Adrenal gland (tissue), 12 donors: ENCODE data around the gene TEX14. TPM values are rescaled to one million over a fixed set of nuclear protein-coding genes. Genes with fewer than 3 reads are reported as not detected.
A peak's percentile ranks its signal among the peaks of the same experiment; 100 is the strongest.

Experiments
- DNase-seq, 7 donors: peaks; one replicate each; pipeline ENCODE4 v3.0.0-alpha.2; 2019 to 2020
- H3K27ac ChIP-seq, 5 donors: fragments of 200-600 bp; sonication (generic) in 4 of 5; 1 replicate in 3 of 5; 2 replicates in 2 of 5; pipeline versions ENCODE4 v1.5.1 to v1.8.0; 2016 to 2020; ENCODE audit warnings: mild to moderate bottlenecking in 1 of 5
- H3K27me3 ChIP-seq: fragments of 200-600 bp; 2 replicates; pipeline ENCODE4 v1.8.0; 2021
- H3K36me3 ChIP-seq, 2 donors: fragments of 200-600 bp; replicated peaks in 1 of 2; 1 replicate in 1 of 2; 2 replicates in 1 of 2; pipeline versions ENCODE4 v1.5.1 to v1.8.0; 2018 to 2022
- H3K4me1 ChIP-seq, 2 donors: fragments of 200-600 bp; replicated peaks in 1 of 2; 1 replicate in 1 of 2; 2 replicates in 1 of 2; pipeline versions ENCODE4 v1.5.1 to v1.8.0; 2018 to 2021
- H3K4me3 ChIP-seq, 4 donors: fragments of 200-600 bp; sonication (generic) in 3 of 4; one replicate each; pipeline ENCODE4 v1.5.1; 2016 to 2018
- H3K9me3 ChIP-seq, 3 donors: fragments of 200-600 bp; sonication (generic) in 1 of 3; replicated peaks in 1 of 3; 1 replicate in 2 of 3; 2 replicates in 1 of 3; pipeline versions ENCODE4 v1.5.1 to v1.8.0; 2016 to 2021
- POLR2A ChIP-seq, 2 donors: fragments of 450-650 bp; IDR thresholded peaks; one replicate each; pipeline ENCODE4 v1.6.1; 2017; ENCODE audit warnings: antibody characterized with exemption in 2 of 2, mild to moderate bottlenecking in 2 of 2, moderate library complexity in 1 of 2
- WGBS, 4 donors: extraction: QIAGEN DNeasy Blood & Tissue Kit in 2 of 4; methylation state at CpG; one replicate each; pipeline versions ENCODE4 v1.1.5 to v1.1.7; 2013 to 2017; 5-methylcytosine and 5-hydroxymethylcytosine counted together
- intact Hi-C, 2 donors: fragments of 100-400 bp; cut with DNase I; formaldehyde crosslinking; loops; one replicate each; pipeline versions ENCODE4 v1.14.1 to v1.15.0; 2022 to 2023
- polyA plus RNA-seq, 3 donors: library from polyadenylated mRNA; stranded (reverse); fragments of 200-250 nt in 2 of 3; fragments of 350-450 nt in 1 of 3; fragmentation: Illumina TruSeq in 1 of 3; extraction: RNeasy Lipid Tissue Mini Kit (QIAGEN cat#74804) in 1 of 3; gene quantifications; one replicate each; pipeline ENCODE4 v1.2.3, GENCODE V29; 2013 to 2014
- total RNA-seq, 9 donors: library from RNA; depleted of rRNA in 4 of 9; stranded (reverse); fragments of >200 nt in 4 of 9; fragments of 120-200 nt in 1 of 9; fragmentation: NEBNext Ultra II Directional in 1 of 9; extraction: Animal tissue kit (Norgen Biotek cat#: 25700) in 1 of 9; gene quantifications; one replicate each; pipeline versions ENCODE4 v1.1.0 to v1.2.4, GENCODE V29; 2013 to 2023
- TF ChIP-seq, protein P1 (sequence below), 6 experiments: fragments of 450-650 bp in 4 of 6; fragments of 200-600 bp in 2 of 6; sonication (generic) in 1 of 6; IDR thresholded peaks; 1 replicate in 5 of 6; 2 replicates in 1 of 6; pipeline versions ENCODE4 v1.5.1 to v1.8.0; 2016 to 2021; ENCODE audit warnings: antibody characterized with exemption in 6 of 6, mild to moderate bottlenecking in 2 of 6, moderate library complexity in 1 of 6
- donor health status: healthy with polysubstance abuse.
- donor health status: Bipolar disorder and iron deficiency.
- donor health status: DM: yes; HTN: yes; CAD: no.
- donor health status: DM: no; HTN: no; CAD: no.
- donor health status: DM: no; HTN: no; CAD: no.
- donor health status: DM: yes; HTN: yes; CAD: no.

TEX14 gene
- total and polyA plus RNA-seq, 12 donors = 0.10 to 0.97 (median 0.30) TPM; not detected in 1

- Histone ChIP-seq H3K4me3 (no peak overlapping the region), H3K27me3 (no peaks in the 10 kb centered on the region), H3K36me3 (no peaks in the 10 kb centered on the region), H3K27ac (no peak overlapping the region), H3K9me3 (no peaks in the 10 kb centered on the region), H3K4me1 (no peaks in the 10 kb centered on the region)
- DNase-seq = peak in 6 of 7 donors; percentile 26 to 78 (median 64)
- WGBS, 4 donors = 48 to 52% (median 51%) methylated on average over 4 of the region's 4 CpGs
- intact Hi-C loops = loop anchor here (2.0 to 5.0 kb wide), 2 partner anchors 296 kb away; no protein-coding TSS in a partner anchor
- no peak for TF ChIP-seq POLR2A (IDR thresholded peaks at IDR 0.05)
- TF ChIP-seq, protein P1, sequence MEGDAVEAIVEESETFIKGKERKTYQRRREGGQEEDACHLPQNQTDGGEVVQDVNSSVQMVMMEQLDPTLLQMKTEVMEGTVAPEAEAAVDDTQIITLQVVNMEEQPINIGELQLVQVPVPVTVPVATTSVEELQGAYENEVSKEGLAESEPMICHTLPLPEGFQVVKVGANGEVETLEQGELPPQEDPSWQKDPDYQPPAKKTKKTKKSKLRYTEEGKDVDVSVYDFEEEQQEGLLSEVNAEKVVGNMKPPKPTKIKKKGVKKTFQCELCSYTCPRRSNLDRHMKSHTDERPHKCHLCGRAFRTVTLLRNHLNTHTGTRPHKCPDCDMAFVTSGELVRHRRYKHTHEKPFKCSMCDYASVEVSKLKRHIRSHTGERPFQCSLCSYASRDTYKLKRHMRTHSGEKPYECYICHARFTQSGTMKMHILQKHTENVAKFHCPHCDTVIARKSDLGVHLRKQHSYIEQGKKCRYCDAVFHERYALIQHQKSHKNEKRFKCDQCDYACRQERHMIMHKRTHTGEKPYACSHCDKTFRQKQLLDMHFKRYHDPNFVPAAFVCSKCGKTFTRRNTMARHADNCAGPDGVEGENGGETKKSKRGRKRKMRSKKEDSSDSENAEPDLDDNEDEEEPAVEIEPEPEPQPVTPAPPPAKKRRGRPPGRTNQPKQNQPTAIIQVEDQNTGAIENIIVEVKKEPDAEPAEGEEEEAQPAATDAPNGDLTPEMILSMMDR (IDR thresholded peaks at IDR 0.05) = peak; percentile 63 to 86 (median 76)
These were observed 19.2 kb upstream of the TEX14 start for GRCh38 chr17:58710948-58711552.

DNA sequence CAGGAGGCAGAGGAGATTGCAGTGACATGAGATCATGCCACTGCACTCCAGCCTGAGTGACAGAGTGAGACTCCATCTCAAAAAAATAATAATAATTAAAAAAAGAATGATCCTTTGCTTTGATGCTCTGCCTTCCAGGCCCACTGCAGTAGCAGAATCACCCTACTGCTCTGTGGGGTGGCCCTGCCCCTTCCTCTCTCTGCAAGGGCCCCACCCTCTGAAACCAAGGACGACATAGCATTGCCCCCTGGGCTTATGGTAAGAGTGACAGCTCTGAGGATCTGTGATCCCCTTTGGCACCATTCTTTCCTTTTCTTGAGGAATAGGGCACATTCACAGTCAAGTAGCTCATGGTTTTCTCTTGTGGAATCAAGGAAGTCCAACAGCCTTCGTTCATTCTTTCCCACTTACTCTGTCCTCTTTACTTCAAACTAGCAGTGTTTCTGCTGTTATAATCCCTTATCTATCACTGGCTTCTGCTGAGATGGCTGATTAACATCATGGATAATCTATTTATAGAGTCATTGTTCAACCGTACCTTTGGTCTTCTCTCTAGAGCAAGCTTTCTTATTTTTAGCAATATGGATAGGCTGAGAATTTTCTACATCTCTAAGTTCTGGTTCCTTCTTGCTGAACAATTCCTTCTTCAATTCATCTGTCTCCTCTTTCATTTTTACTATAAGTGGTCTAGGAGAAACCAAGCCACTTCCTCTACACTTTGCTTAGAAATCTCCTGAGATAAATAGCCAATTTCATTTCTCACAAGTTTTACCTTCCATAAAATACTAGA lies 14.7 kb upstream of the TEX14 start:
- no peak for TF ChIP-seq POLR2A (IDR thresholded peaks at IDR 0.05)
- TF ChIP-seq, protein P1 (IDR thresholded peaks at IDR 0.05) = no peak

GRCh38 chr17:58703916-58704286 lies 12.1 kb upstream of the TEX14 start:
- H3K27me3 ChIP-seq = no peaks in the 10 kb centered on the region
- no peaks in the 10 kb centered on the region for H3K9me3 ChIP-seq
- peaks cover 0 to 7% of the 10 kb centered on the region in 2 donors for H3K4me1 ChIP-seq
- no peaks in the 10 kb centered on the region for H3K36me3 ChIP-seq
- TF ChIP-seq, protein P1 (IDR thresholded peaks at IDR 0.05) = no peak
- no peak for TF ChIP-seq POLR2A (IDR thresholded peaks at IDR 0.05)
- intact Hi-C loops = no loop called here
- H3K27ac ChIP-seq = no peak overlapping the region
- 90 to 99% (median 98%) methylated on average over 2 of the region's 2 CpGs for WGBS, 4 donors
- no peak overlapping the region for H3K4me3 ChIP-seq
- DNase-seq = no peak

More for the DNA sequence above, 14.7 kb upstream of the TEX14 start:
- no peak overlapping the region for H3K27ac ChIP-seq
- H3K36me3 ChIP-seq = no peaks in the 10 kb centered on the region
- 65 to 69% (median 68%) methylated on average over 3 of the region's 3 CpGs for WGBS, 4 donors
- H3K9me3 ChIP-seq = no peaks in the 10 kb centered on the region
- DNase-seq = no peak
- H3K4me3 ChIP-seq = no peak overlapping the region
- no peaks in the 10 kb centered on the region for H3K27me3 ChIP-seq
- peaks cover 0 to 7% of the 10 kb centered on the region in 2 donors for H3K4me1 ChIP-seq
- intact Hi-C loops = no loop called here

DNA sequence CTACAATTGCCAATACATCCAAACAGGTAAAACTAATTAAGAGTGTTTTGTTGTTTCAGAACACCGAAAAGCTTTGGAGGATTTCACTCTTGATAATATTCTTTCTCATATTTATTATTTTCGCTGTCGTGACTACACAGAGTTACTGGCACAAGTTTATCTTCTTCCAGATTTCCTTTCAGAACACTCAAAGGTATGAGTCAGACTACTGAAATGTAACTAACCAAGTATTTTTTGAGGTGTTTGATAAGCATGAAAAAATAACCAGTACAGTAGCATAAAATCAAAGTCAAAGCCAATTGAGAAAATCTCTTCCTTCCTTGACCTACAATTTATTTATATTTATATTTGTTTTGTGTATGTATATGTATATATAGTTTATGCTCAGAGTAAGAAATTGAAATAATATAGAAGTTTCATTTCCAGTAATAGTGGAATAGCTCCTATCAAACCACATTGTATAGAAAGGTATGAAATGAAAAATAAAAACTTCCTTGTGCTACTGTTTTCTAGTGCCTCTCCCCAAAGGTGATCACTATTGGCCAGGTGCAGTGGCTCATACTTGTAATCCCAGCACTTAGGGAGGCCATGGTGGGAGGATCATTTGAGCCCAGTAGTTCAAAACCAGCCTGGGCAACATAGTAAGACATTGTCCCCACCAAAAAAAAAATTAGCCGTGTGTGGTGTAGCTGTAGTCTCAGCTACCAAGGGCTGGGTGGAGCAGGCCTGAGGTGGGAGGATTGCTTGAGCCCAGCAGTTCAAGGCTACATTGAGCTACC lies 11.5 kb upstream of the TEX14 start:
- peaks cover 0 to 7% of the 10 kb centered on the region in 2 donors for H3K4me1 ChIP-seq
- H3K36me3 ChIP-seq = no peaks in the 10 kb centered on the region
- intact Hi-C loops = no loop called here
- no peak overlapping the region for H3K27ac ChIP-seq
- 44 to 55% (median 53%) methylated on average over 4 of the region's 4 CpGs for WGBS, 4 donors
- no peak overlapping the region for H3K4me3 ChIP-seq
- no peak for TF ChIP-seq POLR2A (IDR thresholded peaks at IDR 0.05)
- TF ChIP-seq, protein P1 (IDR thresholded peaks at IDR 0.05) = no peak
- peak in 1 of 7 donors; percentile 8 for DNase-seq
- H3K9me3 ChIP-seq = no peaks in the 10 kb centered on the region
- no peaks in the 10 kb centered on the region for H3K27me3 ChIP-seq
